GM23338 (cell line): ENCODE results near the gene GPHN. TPM values are rescaled to one million over a fixed set of nuclear protein-coding genes. Genes with fewer than 3 reads are reported as not detected.

Source experiments
- ATAC-seq: fragments of 200-7000 bp; cut with Tn5 transposase; 3 replicates; pipeline ENCODE4 v1.9.1; 2020
- DNase-seq: peaks from one replicate; pipeline ENCODE4 v3.0.0-alpha.2; 2015; ENCODE audit warnings: low spot score
- H2AFZ ChIP-seq: fragments of 200-600 bp; sonication (generic); 2 replicates; pipeline ENCODE4 v1.8.0; 2016; ENCODE audit warnings: antibody characterized with exemption, mild to moderate bottlenecking, moderate library complexity
- H3F3A ChIP-seq: fragments of 200-600 bp; sonication (generic); replicated peaks from 2 replicates; pipeline ENCODE4 v1.8.0; 2017; ENCODE audit warnings: antibody characterized with exemption, mixed run types, low read depth
- H3K27ac ChIP-seq: fragments of 200-600 bp; sonication (generic); 2 replicates; pipeline ENCODE4 v1.6.1; 2016; ENCODE audit warnings: low read depth
- H3K27me3 ChIP-seq: fragments of 200-600 bp; sonication (generic); 2 replicates; pipeline ENCODE4 v1.8.0; 2016; ENCODE audit warnings: mild to moderate bottlenecking, mixed run types, moderate library complexity; ENCODE audit not compliant: insufficient read depth
- H3K36me3 ChIP-seq: fragments of 200-600 bp; sonication (generic); 2 replicates; pipeline ENCODE4 v1.8.0; 2016; ENCODE audit warnings: mild to moderate bottlenecking; ENCODE audit not compliant: insufficient read depth
- H3K4me1 ChIP-seq: fragments of 200-600 bp; sonication (generic); 2 replicates; pipeline ENCODE4 v1.8.0; 2016; ENCODE audit warnings: mild to moderate bottlenecking, moderate library complexity; ENCODE audit not compliant: insufficient read depth
- H3K4me2 ChIP-seq: fragments of 200-600 bp; sonication (generic); 2 replicates; pipeline ENCODE4 v1.7.1; 2017; ENCODE audit warnings: mixed run types
- H3K4me3 ChIP-seq: fragments of 200-600 bp; sonication (generic); 2 replicates; pipeline ENCODE4 v1.6.1; 2016; ENCODE audit warnings: mixed run types
- H3K79me2 ChIP-seq: fragments of 200-600 bp; sonication (generic); replicated peaks from 2 replicates; pipeline ENCODE4 v1.8.0; 2017; ENCODE audit warnings: mild to moderate bottlenecking; ENCODE audit not compliant: insufficient read depth
- H3K9me2 ChIP-seq: fragments of 200-600 bp; sonication (generic); 2 replicates; pipeline ENCODE4 v1.8.0; 2017; ENCODE audit not compliant: insufficient read depth
- H4K20me1 ChIP-seq: fragments of 200-600 bp; sonication (generic); replicated peaks from 2 replicates; pipeline ENCODE4 v1.8.0; 2017; ENCODE audit warnings: mild to moderate bottlenecking; ENCODE audit not compliant: insufficient read depth
- H3K27ac Mint-ChIP-seq: 2 replicates; pipeline ENCODE4 v1.8.0; 2020; ENCODE audit warnings: inconsistent platforms, mild to moderate bottlenecking, moderate library complexity, mixed read lengths
- H3K27me3 Mint-ChIP-seq: 3 replicates; pipeline ENCODE4 v1.8.0; 2022; ENCODE audit warnings: low read depth, mild to moderate bottlenecking, moderate library complexity, mixed read lengths, inconsistent platforms; ENCODE audit not compliant: insufficient read depth, poor library complexity
- H3K36me3 Mint-ChIP-seq: 3 replicates; pipeline ENCODE4 v1.8.0; 2021; ENCODE audit warnings: low read depth, mild to moderate bottlenecking, inconsistent platforms, moderate library complexity, mixed read lengths
- H3K4me1 Mint-ChIP-seq: 3 replicates; pipeline ENCODE4 v1.8.0; 2020; ENCODE audit warnings: mild to moderate bottlenecking, inconsistent platforms, mixed read lengths
- H3K4me3 Mint-ChIP-seq: 3 replicates; pipeline ENCODE4 v1.8.0; 2021; ENCODE audit warnings: moderate library complexity, mild to moderate bottlenecking, inconsistent platforms, mixed read lengths
- H3K9me3 Mint-ChIP-seq: 3 replicates; pipeline ENCODE4 v1.8.0; 2020; ENCODE audit warnings: moderate library complexity, mild to moderate bottlenecking, inconsistent platforms, mixed read lengths
- JUNB ChIP-seq: IDR thresholded peaks from one replicate; pipeline ENCODE4 v1.6.1; 2016; ENCODE audit warnings: antibody characterized with exemption; ENCODE audit not compliant: unreplicated experiment
- POLR2AphosphoS5 ChIP-seq: IDR thresholded peaks from 2 replicates; pipeline ENCODE4 v1.6.1; 2016; ENCODE audit warnings: antibody characterized with exemption, low read depth
- polyA plus RNA-seq: library from polyadenylated mRNA; unstranded; fragments of >200 nt; fragmentation: Nextera tagmentation; extraction: Ambion mirVana; gene quantifications from 2 replicates; pipeline ENCODE4 v1.2.1, GENCODE V29; 2016
- total RNA-seq: library from RNA; depleted of rRNA; stranded (reverse); fragments of >200 nt; shearing (Covaris generic); gene quantifications from 2 replicates; pipeline ENCODE4 v1.2.3, GENCODE V29; 2014
- TF ChIP-seq, protein P1 (sequence below): fragments of 250-450 bp; sonication (Bioruptor Pico); IDR thresholded peaks from 2 replicates; pipeline ENCODE4 v1.5.0; 2020; ENCODE audit warnings: mild to moderate bottlenecking, moderate library complexity
- TF ChIP-seq, protein P2 (sequence below): IDR thresholded peaks from one replicate; pipeline ENCODE4 v1.6.1; 2018; ENCODE audit warnings: antibody characterized with exemption; ENCODE audit not compliant: unreplicated experiment

The GPHN gene
- total and polyA plus RNA-seq, 2 experiments from 2014 or later, result 17.6 to 20.6 TPM

DNA sequence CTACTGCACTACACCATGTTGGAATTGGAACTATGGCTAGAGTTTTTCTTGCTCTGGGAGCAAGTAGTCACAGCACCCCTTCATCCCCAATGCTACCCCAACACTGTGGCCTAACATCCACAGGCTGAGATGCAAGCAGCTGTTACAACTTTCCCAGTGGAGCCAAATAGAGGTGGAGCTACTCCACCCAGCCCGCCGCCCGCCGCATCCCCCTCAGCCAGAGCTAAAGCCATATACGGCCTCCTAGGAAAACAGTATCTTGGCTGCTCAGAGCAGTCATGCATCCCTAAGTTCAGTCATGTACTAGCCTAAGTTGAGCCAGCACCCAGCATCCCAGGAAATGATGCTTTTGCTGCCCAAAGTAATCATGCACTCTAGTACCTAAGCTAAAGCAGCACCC lies 664.1 kb downstream of the GPHN start (continued):
- TF ChIP-seq, protein P1, sequence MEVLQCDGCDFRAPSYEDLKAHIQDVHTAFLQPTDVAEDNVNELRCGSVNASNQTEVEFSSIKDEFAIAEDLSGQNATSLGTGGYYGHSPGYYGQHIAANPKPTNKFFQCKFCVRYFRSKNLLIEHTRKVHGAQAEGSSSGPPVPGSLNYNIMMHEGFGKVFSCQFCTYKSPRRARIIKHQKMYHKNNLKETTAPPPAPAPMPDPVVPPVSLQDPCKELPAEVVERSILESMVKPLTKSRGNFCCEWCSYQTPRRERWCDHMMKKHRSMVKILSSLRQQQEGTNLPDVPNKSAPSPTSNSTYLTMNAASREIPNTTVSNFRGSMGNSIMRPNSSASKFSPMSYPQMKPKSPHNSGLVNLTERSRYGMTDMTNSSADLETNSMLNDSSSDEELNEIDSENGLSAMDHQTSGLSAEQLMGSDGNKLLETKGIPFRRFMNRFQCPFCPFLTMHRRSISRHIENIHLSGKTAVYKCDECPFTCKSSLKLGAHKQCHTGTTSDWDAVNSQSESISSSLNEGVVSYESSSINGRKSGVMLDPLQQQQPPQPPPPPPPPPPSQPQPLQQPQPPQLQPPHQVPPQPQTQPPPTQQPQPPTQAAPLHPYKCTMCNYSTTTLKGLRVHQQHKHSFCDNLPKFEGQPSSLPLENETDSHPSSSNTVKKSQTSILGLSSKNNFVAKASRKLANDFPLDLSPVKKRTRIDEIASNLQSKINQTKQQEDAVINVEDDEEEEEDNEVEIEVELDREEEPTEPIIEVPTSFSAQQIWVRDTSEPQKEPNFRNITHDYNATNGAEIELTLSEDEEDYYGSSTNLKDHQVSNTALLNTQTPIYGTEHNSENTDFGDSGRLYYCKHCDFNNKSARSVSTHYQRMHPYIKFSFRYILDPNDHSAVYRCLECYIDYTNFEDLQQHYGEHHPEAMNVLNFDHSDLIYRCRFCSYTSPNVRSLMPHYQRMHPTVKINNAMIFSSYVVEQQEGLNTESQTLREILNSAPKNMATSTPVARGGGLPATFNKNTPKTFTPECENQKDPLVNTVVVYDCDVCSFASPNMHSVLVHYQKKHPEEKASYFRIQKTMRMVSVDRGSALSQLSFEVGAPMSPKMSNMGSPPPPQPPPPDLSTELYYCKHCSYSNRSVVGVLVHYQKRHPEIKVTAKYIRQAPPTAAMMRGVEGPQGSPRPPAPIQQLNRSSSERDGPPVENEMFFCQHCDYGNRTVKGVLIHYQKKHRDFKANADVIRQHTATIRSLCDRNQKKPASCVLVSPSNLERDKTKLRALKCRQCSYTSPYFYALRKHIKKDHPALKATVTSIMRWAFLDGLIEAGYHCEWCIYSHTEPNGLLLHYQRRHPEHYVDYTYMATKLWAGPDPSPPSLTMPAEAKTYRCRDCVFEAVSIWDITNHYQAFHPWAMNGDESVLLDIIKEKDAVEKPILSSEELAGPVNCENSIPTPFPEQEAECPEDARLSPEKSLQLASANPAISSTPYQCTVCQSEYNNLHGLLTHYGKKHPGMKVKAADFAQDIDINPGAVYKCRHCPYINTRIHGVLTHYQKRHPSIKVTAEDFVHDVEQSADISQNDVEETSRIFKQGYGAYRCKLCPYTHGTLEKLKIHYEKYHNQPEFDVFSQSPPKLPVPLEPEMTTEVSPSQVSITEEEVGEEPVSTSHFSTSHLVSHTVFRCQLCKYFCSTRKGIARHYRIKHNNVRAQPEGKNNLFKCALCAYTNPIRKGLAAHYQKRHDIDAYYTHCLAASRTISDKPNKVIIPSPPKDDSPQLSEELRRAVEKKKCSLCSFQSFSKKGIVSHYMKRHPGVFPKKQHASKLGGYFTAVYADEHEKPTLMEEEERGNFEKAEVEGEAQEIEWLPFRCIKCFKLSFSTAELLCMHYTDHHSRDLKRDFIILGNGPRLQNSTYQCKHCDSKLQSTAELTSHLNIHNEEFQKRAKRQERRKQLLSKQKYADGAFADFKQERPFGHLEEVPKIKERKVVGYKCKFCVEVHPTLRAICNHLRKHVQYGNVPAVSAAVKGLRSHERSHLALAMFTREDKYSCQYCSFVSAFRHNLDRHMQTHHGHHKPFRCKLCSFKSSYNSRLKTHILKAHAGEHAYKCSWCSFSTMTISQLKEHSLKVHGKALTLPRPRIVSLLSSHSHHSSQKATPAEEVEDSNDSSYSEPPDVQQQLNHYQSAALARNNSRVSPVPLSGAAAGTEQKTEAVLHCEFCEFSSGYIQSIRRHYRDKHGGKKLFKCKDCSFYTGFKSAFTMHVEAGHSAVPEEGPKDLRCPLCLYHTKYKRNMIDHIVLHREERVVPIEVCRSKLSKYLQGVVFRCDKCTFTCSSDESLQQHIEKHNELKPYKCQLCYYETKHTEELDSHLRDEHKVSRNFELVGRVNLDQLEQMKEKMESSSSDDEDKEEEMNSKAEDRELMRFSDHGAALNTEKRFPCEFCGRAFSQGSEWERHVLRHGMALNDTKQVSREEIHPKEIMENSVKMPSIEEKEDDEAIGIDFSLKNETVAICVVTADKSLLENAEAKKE (CRISPR knock-in tag), result no peak
- TF ChIP-seq, protein P2, sequence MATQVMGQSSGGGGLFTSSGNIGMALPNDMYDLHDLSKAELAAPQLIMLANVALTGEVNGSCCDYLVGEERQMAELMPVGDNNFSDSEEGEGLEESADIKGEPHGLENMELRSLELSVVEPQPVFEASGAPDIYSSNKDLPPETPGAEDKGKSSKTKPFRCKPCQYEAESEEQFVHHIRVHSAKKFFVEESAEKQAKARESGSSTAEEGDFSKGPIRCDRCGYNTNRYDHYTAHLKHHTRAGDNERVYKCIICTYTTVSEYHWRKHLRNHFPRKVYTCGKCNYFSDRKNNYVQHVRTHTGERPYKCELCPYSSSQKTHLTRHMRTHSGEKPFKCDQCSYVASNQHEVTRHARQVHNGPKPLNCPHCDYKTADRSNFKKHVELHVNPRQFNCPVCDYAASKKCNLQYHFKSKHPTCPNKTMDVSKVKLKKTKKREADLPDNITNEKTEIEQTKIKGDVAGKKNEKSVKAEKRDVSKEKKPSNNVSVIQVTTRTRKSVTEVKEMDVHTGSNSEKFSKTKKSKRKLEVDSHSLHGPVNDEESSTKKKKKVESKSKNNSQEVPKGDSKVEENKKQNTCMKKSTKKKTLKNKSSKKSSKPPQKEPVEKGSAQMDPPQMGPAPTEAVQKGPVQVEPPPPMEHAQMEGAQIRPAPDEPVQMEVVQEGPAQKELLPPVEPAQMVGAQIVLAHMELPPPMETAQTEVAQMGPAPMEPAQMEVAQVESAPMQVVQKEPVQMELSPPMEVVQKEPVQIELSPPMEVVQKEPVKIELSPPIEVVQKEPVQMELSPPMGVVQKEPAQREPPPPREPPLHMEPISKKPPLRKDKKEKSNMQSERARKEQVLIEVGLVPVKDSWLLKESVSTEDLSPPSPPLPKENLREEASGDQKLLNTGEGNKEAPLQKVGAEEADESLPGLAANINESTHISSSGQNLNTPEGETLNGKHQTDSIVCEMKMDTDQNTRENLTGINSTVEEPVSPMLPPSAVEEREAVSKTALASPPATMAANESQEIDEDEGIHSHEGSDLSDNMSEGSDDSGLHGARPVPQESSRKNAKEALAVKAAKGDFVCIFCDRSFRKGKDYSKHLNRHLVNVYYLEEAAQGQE, result no peak
- TF ChIP-seq POLR2AphosphoS5, result no peak

DNA sequence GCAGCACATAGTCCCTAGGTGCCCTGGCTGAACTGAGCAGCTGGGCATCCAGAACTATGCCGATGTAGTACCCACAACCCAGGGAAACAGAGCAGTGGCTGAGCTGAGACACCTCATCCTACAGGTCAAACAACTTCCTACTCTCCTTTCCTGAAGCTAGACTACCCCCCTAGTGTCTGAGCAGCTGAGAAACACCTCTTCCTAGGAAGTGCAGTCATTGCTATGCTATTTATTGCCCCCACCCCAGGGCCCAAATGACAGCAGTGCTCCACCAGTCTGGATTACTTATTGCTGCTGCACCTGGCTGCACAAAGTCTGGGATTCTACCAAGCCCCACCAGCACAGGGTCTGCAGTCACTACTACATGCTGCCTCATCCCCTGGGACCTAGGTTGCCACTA lies 664.6 kb downstream of the GPHN start:
- H2AFZ ChIP-seq, result no peak overlapping the region
- H3K36me3 ChIP-seq, result no peaks in the 10 kb centered on the region
- peaks cover 7% of the 10 kb centered on the region; the same call in 2 of the 3 replicates for H3K4me1 Mint-ChIP-seq
- ATAC-seq (no peak), DNase-seq (no peak)
- no peaks in the 10 kb centered on the region for H3K27me3 ChIP-seq
- H3K27ac Mint-ChIP-seq, result no peak overlapping the region
- peaks cover 3% of the 10 kb centered on the region; the same call in 2 of the 3 replicates for H3K36me3 Mint-ChIP-seq
- no peaks in the 10 kb centered on the region for H4K20me1 ChIP-seq
- no peaks in the 10 kb centered on the region for H3F3A ChIP-seq
- H3K4me3 Mint-ChIP-seq, result no peak overlapping the region
- peaks cover 7% of the 10 kb centered on the region; the same call in 2 of the 3 replicates for H3K9me3 Mint-ChIP-seq
- H3K4me1 ChIP-seq, result 0 out of 2 replicates have a peak, but pooled peaks cover 8% of the 10 kb centered on the region
- H3K79me2 ChIP-seq, result no peaks in the 10 kb centered on the region
- H3K9me2 ChIP-seq, result 0 out of 2 replicates have a peak, but pooled peaks cover 3% of the 10 kb centered on the region
- no peaks in the 10 kb centered on the region for H3K27me3 Mint-ChIP-seq
- no peak overlapping the region for H3K4me3 ChIP-seq
- H3K4me2 ChIP-seq, result no peak overlapping the region
- no peak overlapping the region for H3K27ac ChIP-seq
- TF ChIP-seq, protein P1 (CRISPR knock-in tag), result no peak
- no peak for TF ChIP-seq JUNB
